Occipital lobe (tissue), 2 donors: Measurements from ENCODE around the gene FNDC7. TPM values are rescaled to one million over a fixed set of nuclear protein-coding genes. Genes with fewer than 3 reads are reported as not detected.
A peak's percentile ranks its signal among the peaks of the same experiment; 100 is the strongest.
"Not testable (repeated sequence)": the region's sequence is repeated elsewhere in the genome, so short reads cannot be mapped to it uniquely, and the experiment has no call there.

Experiments
- DNase-seq: peaks from one replicate; lab custom pipeline; 2025; lab: John Stamatoyannopoulos, UW
- total RNA-seq: library from RNA; depleted of rRNA; stranded (reverse); fragments of >200 nt; gene quantifications from one replicate; pipeline ENCODE4 v1.2.3, GENCODE V29; 2014

FNDC7 gene
- total RNA-seq, 1 donor from 2014 or later, result not detected

GRCh38 chr1:108742253-108742652 is 29.5 kb downstream of the FNDC7 start:
- DNase-seq, result no peak

GRCh38 chr1:108745980-108746381 is 33.3 kb downstream of the FNDC7 start:
- no peak for DNase-seq

GRCh38 chr1:108746382-108747170 is 33.9 kb downstream of the FNDC7 start, which contains the start of gene STXBP3:
STXBP3 (plus strand) TSS chr1:108746674; CDS start chr1:108746738, 64 bp downstream.
- DNase-seq, result peak; percentile 96

- DNase-seq, result peak; percentile 47
These were observed 34.6 kb downstream of the FNDC7 start for GRCh38 chr1:108747171-108747850.

- no peak for DNase-seq
These were observed 35.2 kb downstream of the FNDC7 start for GRCh38 chr1:108747898-108748297.

- no peak for DNase-seq
These were observed 36.4 kb downstream of the FNDC7 start for GRCh38 chr1:108749081-108749480.

GRCh38 chr1:108750476-108751181 is 37.9 kb downstream of the FNDC7 start:
- no peak for DNase-seq

GRCh38 chr1:108753363-108753762 is 40.7 kb downstream of the FNDC7 start:
- no peak for DNase-seq

- DNase-seq, result no peak
These were observed 46.1 kb downstream of the FNDC7 start for GRCh38 chr1:108758796-108759195.

- no peak for DNase-seq
These were observed 54.4 kb downstream of the FNDC7 start for GRCh38 chr1:108767115-108767514.

- DNase-seq, result no peak
These were observed 55.0 kb downstream of the FNDC7 start for GRCh38 chr1:108767708-108768107.

GRCh38 chr1:108777839-108778238 is 65.1 kb downstream of the FNDC7 start:
- DNase-seq, result no peak

GRCh38 chr1:108779455-108779854 is 66.7 kb downstream of the FNDC7 start:
- no peak for DNase-seq

GRCh38 chr1:108780937-108781574 is 68.3 kb downstream of the FNDC7 start:
- no peak for DNase-seq

GRCh38 chr1:108781575-108781944 is 68.9 kb downstream of the FNDC7 start:
- DNase-seq, result not testable (repeated sequence)

GRCh38 chr1:108785264-108785663 is 72.6 kb downstream of the FNDC7 start:
- no peak for DNase-seq

GRCh38 chr1:108785880-108786279 is 73.2 kb downstream of the FNDC7 start:
- DNase-seq, result no peak

- DNase-seq, result no peak
These were observed 79.1 kb downstream of the FNDC7 start for GRCh38 chr1:108791790-108792189.
